Measurements from ENCODE around the gene PPP1R36.
"Not testable (repeated sequence)": the region's sequence is repeated elsewhere in the genome, so short reads cannot be mapped to it uniquely, and the experiment has no call there.

Gene PPP1R36

GRCh38 chr14:64617872-64618408 lies 68.2 kb downstream of the PPP1R36 start:
- not testable (repeated sequence) for DNase-seq

GRCh38 chr14:64620910-64621309 lies 71.1 kb downstream of the PPP1R36 start:
- DNase-seq = no peak

- no peak for DNase-seq
Observed at GRCh38 chr14:64623554-64624165, 73.9 kb downstream of the PPP1R36 start.

GRCh38 chr14:64625386-64626232 lies 75.8 kb downstream of the PPP1R36 start:
- DNase-seq = no peak

GRCh38 chr14:64628940-64629408 lies 79.2 kb downstream of the PPP1R36 start:
- DNase-seq = no peak

GRCh38 chr14:64630778-64631177 lies 81.0 kb downstream of the PPP1R36 start:
- DNase-seq = no peak

GRCh38 chr14:64631222-64631621 lies 81.5 kb downstream of the PPP1R36 start:
- DNase-seq = not testable (repeated sequence)

- DNase-seq = no peak
Observed at GRCh38 chr14:64632056-64632455, 82.3 kb downstream of the PPP1R36 start.

- no peak for DNase-seq
Observed at GRCh38 chr14:64634558-64634957, 84.8 kb downstream of the PPP1R36 start.

- peak; percentile 20 for DNase-seq
Observed at GRCh38 chr14:64636208-64636979, 86.6 kb downstream of the PPP1R36 start.

- DNase-seq = no peak
Observed at GRCh38 chr14:64636980-64637429, 87.2 kb downstream of the PPP1R36 start.

GRCh38 chr14:64637735-64638473 lies 88.1 kb downstream of the PPP1R36 start:
- DNase-seq = no peak

GRCh38 chr14:64638625-64639024 lies 88.9 kb downstream of the PPP1R36 start:
- no peak for DNase-seq

Measured in NCI-H1436 treated with DMSO at 0.1 percent for 48 hours (cell line).